Body of pancreas (tissue), 4 donors: ENCODE results near the gene SNRNP25. TPM values are rescaled to one million over a fixed set of nuclear protein-coding genes. Genes with fewer than 3 reads are reported as not detected.
A peak's percentile ranks its signal among the peaks of the same experiment; 100 is the strongest.

Experiments used
- ATAC-seq: fragments of 150-250 bp; one replicate; pipeline ENCODE4 v1.9.1; 2016
- DNase-seq, 4 donors: peaks; one replicate each; pipeline ENCODE4 v3.0.0-alpha.2; 2019
- H3K27ac ChIP-seq, 4 donors: fragments of 200-600 bp; sonication (generic); 1 replicate in 3 of 4; 2 replicates in 1 of 4; pipeline versions ENCODE4 v1.5.1 to v1.6.1; 2016 to 2019; ENCODE audit warnings: mild to moderate bottlenecking in 1 of 4, mixed read lengths in 1 of 4, moderate library complexity in 1 of 4
- H3K27me3 ChIP-seq, 2 donors: fragments of 200-600 bp; sonication (generic); one replicate each; pipeline ENCODE4 v1.6.0; 2016; ENCODE audit warnings: mild to moderate bottlenecking in 1 of 2
- H3K36me3 ChIP-seq, 2 donors: fragments of 200-600 bp; sonication (generic); replicated peaks in 1 of 2; 2 replicates each; pipeline ENCODE4 v1.5.1; 2016; ENCODE audit warnings: low read depth in 2 of 2; ENCODE audit not compliant: insufficient read depth in 1 of 2
- H3K4me1 ChIP-seq: fragments of 200-600 bp; sonication (generic); one replicate; pipeline ENCODE4 v1.6.0; 2016
- H3K4me3 ChIP-seq, 2 donors: fragments of 200-600 bp; sonication (generic); 1 replicate in 1 of 2; 2 replicates in 1 of 2; pipeline ENCODE4 v1.5.1; 2016 to 2019
- H3K9me3 ChIP-seq, 3 donors: fragments of 200-600 bp; sonication (generic); 1 replicate in 2 of 3; 2 replicates in 1 of 3; pipeline ENCODE4 v1.5.1; 2016
- CTCF ChIP-seq, 7 experiments: fragments of 450-650 bp in 4 of 7; fragments of 200-600 bp in 3 of 7; sonication (generic) in 3 of 7; IDR thresholded peaks; one replicate each; pipeline ENCODE4 v1.5.1; 2016 to 2019; ENCODE audit warnings: antibody characterized with exemption in 7 of 7
- POLR2A ChIP-seq, 3 donors: fragments of 450-650 bp; IDR thresholded peaks; one replicate each; pipeline ENCODE4 v1.6.1; 2016; ENCODE audit warnings: antibody characterized with exemption in 3 of 3, mild to moderate bottlenecking in 2 of 3
- WGBS, 2 donors: methylation state at CpG; one replicate each; pipeline ENCODE4 v1.1.5; 2017; 5-methylcytosine and 5-hydroxymethylcytosine counted together
- intact Hi-C: fragments of 100-400 bp; cut with DNase I; formaldehyde crosslinking; loops from one replicate; pipeline ENCODE4 v1.15.1; 2023
- total RNA-seq, 2 donors: library from RNA; depleted of rRNA; stranded (reverse); fragments of >200 nt; gene quantifications; one replicate each; pipeline ENCODE4 v1.1.0, GENCODE V29; 2016

The SNRNP25 gene
- total RNA-seq, 2 donors from 2014 or later, result 13.2 to 13.5 TPM

GRCh38 chr16:41439-42068 lies 12.1 kb upstream of the SNRNP25 start:
- Histone ChIP-seq H3K9me3 (no peaks in the 10 kb centered on the region), H3K36me3 (peaks cover 0 to 2% of the 10 kb centered on the region in 2 donors), H3K27ac (no peak overlapping the region), H3K4me1 (no peaks in the 10 kb centered on the region), H3K4me3 (no peak overlapping the region), H3K27me3 (no peaks in the 10 kb centered on the region)
- no peak for TF ChIP-seq CTCF (IDR thresholded peaks at IDR 0.05)
- no peak for TF ChIP-seq POLR2A (IDR thresholded peaks at IDR 0.05)
- 88 to 89% methylated on average over 19 to 22 of the region's 22 CpGs for WGBS, 2 donors
- DNase-seq (peak in 1 of 4 donors; percentile 8), ATAC-seq (no peak)
- intact Hi-C loops, result no loop called here

- intact Hi-C loops, result no loop called here
- H3K36me3 ChIP-seq, result peaks cover 0 to 2% of the 10 kb centered on the region in 2 donors
- no peak overlapping the region for H3K27ac ChIP-seq
- WGBS, 2 donors, result 80 to 85% methylated on average over 11 of the region's 11 CpGs
- no peaks in the 10 kb centered on the region for H3K4me1 ChIP-seq
- no peak for TF ChIP-seq CTCF (IDR thresholded peaks at IDR 0.05)
- no peak for TF ChIP-seq POLR2A (IDR thresholded peaks at IDR 0.05)
- no peaks in the 10 kb centered on the region for H3K27me3 ChIP-seq
- no peaks in the 10 kb centered on the region for H3K9me3 ChIP-seq
- ATAC-seq, result no peak
- no peak overlapping the region for H3K4me3 ChIP-seq
- DNase-seq, result no peak
These were observed 11.6 kb upstream of the SNRNP25 start for GRCh38 chr16:42069-42457.

- H3K27ac ChIP-seq, result no peak overlapping the region
- no peaks in the 10 kb centered on the region for H3K27me3 ChIP-seq
- TF ChIP-seq CTCF (IDR thresholded peaks at IDR 0.05), result no peak
- no peak for TF ChIP-seq POLR2A (IDR thresholded peaks at IDR 0.05)
- no peak overlapping the region for H3K4me3 ChIP-seq
- no peak for ATAC-seq
- intact Hi-C loops, result no loop called here
- H3K36me3 ChIP-seq, result peaks cover 0 to 5% of the 10 kb centered on the region in 2 donors
- WGBS, 2 donors, result 90% methylated on average over 4 of the region's 4 CpGs
- no peaks in the 10 kb centered on the region for H3K9me3 ChIP-seq
- no peaks in the 10 kb centered on the region for H3K4me1 ChIP-seq
- peak in 1 of 4 donors; percentile 1 for DNase-seq
These were observed 10.9 kb upstream of the SNRNP25 start for GRCh38 chr16:42691-43090.

GRCh38 chr16:43294-43693 lies 10.3 kb upstream of the SNRNP25 start:
- TF ChIP-seq CTCF (IDR thresholded peaks at IDR 0.05), result no peak
- TF ChIP-seq POLR2A (IDR thresholded peaks at IDR 0.05), result no peak
- H3K4me1 ChIP-seq, result no peaks in the 10 kb centered on the region
- H3K27me3 ChIP-seq, result no peaks in the 10 kb centered on the region
- WGBS, 2 donors, result 77 to 84% methylated on average over 5 of the region's 5 CpGs
- H3K36me3 ChIP-seq, result peaks cover 0 to 5% of the 10 kb centered on the region in 2 donors
- no peak for ATAC-seq
- peak in 1 of 4 donors; percentile 2 for DNase-seq
- intact Hi-C loops, result no loop called here
- no peaks in the 10 kb centered on the region for H3K9me3 ChIP-seq
- no peak overlapping the region for H3K27ac ChIP-seq
- no peak overlapping the region for H3K4me3 ChIP-seq

- intact Hi-C loops, result no loop called here
- H3K4me3 ChIP-seq, result no peak overlapping the region
- 94% methylated on average over 8 of the region's 8 CpGs for WGBS, 2 donors
- peaks cover 0 to 5% of the 10 kb centered on the region in 2 donors for H3K36me3 ChIP-seq
- TF ChIP-seq POLR2A (IDR thresholded peaks at IDR 0.05), result no peak
- no peaks in the 10 kb centered on the region for H3K4me1 ChIP-seq
- ATAC-seq (no peak), DNase-seq (peak in 1 of 4 donors; percentile 6)
- no peaks in the 10 kb centered on the region for H3K9me3 ChIP-seq
- no peaks in the 10 kb centered on the region for H3K27me3 ChIP-seq
- H3K27ac ChIP-seq, result no peak overlapping the region
These were observed 9.0 kb upstream of the SNRNP25 start for GRCh38 chr16:44655-45054.
